Measurements from ENCODE around the gene GNAT1.

Gene GNAT1

GRCh38 chr3:50190936-50191660 lies at the start of gene GNAT1:
GNAT1 (plus strand) TSS chr3:50191610; CDS start chr3:50191726, 116 bp downstream.
- DNase-seq (ENCODE audit: low read depth in 3 of 3, low spot score in 1 of 3) = no peak

DNA sequence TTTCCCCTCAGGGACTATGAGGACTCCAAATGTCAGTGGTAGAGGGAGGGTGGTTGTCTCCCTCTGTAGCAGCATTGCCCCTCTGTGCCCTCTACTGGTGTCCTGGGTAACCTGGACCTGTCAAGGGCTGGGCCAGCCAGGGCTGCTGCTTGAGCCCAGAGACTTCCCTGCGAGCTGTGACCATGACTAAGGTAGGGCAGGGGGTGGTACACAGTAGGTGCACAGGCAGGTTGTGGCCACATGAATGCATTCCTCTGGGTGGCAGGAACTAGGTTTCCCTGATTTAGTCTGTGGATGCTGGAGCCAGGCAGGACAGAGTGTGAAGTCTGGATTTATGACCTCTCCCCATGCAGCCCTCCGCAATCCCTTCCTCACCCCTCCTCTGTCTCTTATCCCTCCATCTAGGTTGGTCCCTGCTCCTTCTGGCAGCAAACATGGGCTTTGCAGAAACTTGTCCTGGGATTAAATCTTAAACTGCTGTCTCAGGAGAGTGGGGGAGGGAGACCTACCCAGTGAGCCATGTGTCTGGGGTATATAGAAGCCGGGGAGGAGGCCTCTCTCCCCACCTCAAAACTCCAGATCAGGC lies 45.0 kb upstream of the GNAT1 start:
- no peak for DNase-seq (ENCODE audit: low read depth in 3 of 3, low spot score in 1 of 3)

DNA sequence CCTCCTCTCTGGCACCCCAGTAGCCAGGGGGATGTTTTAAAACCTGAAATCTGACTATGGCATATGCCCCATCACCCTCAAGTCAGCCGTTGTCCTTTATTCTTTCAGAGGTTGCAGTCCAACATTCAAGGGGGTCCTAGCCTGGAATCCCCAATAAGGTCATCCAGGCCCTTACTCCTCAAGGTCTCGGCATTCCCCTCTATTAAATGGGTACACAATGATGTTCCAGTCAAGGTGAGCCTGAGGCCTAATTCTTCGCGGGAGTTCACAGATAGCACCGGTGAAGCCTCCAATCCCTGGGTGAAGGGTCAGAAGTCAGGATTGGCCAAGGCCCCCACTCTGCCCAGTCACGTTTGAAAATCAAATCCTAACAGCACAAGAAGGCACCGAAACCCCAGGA lies 44.4 kb upstream of the GNAT1 start:
- DNase-seq (ENCODE audit: low read depth in 3 of 3, low spot score in 1 of 3) = no peak

GRCh38 chr3:50147447-50147846 lies 44.0 kb upstream of the GNAT1 start:
- no peak for DNase-seq (ENCODE audit: low read depth in 3 of 3, low spot score in 1 of 3)

GRCh38 chr3:50147861-50148260 lies 43.5 kb upstream of the GNAT1 start:
- DNase-seq (ENCODE audit: low read depth in 3 of 3, low spot score in 1 of 3) = no peak

DNA sequence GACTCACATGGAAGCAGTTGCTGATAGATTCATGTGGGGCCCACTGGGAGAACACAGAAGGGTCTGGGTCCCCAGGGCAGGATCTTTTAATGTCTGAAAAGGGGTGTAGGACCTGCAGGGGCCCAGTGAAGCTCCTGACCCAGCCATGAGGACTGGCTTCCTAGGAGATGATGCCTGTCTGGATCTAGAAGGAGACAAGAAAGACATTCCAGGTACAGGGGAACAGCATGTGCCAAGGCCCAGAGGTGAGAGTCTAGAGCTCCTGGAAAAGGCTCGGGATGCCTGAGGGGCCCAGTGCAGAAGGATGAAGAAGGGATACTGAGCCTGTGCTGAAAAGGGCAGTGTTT lies 41.0 kb upstream of the GNAT1 start:
- DNase-seq (ENCODE audit: low read depth in 3 of 3, low spot score in 1 of 3) = no peak

DNA sequence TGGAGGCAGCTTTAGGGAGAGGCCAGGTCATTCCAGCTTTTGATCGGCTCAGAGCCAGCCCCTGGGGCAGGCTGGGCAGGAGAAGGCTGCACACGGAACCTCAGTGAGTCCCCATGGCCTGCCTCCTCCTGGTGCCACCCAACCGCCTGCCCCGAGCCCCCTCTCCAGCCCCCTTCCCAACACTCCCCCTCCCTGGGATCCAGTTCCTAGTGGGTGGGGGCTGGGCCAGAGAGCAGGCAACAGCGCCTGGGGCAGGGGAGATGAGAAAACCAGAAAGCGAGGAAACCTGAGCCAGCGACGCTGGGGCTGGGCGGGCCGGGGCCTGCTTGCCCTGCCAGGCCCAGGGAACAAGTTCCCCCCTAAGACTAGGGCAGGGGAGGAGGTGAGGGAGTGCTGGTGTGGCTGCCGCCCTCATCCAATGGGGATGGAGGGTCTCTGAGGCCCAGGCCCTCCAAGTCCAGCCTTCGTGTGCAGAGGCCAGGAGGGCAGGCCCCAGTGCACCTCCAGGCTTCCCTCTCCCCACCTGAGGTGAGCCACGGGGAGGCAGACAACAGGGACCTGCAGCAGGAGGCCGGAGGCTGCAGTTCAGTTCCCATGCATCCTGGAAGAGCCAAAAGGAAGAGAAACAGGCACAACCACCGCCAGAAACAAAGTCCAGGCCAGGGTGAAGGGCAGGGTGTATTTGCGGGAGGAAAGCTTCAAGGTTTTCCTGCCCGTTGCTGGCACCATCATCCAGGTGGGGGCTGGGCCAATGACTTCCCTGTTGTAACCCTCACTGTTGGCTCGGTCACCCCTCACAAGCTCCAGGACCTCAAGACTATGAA lies 40.3 kb upstream of the GNAT1 start:
- DNase-seq (ENCODE audit: low read depth in 3 of 3, low spot score in 1 of 3) = no peak

DNA sequence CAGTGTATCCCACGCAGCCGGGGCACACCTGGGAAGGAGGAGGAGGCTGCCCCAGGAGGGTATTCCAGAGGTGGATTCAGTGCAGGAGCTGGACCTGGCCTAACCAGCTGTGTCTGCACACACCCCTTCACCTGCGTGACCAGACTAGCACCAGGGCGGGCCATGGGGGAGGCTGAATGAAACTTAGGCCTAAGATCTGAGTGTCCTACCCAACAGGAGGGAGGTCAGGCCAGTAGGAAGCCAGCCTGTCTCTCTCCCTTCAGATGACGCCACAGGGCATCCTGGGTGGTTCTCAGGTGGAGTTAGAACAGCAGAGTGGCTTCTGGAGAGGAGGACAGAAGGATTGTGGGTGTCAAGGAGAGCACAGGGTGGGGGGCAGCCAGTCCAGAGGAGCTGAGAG lies 39.7 kb upstream of the GNAT1 start:
- no peak for DNase-seq (ENCODE audit: low read depth in 3 of 3, low spot score in 1 of 3)

- DNase-seq (ENCODE audit: low read depth in 3 of 3, low spot score in 1 of 3) = no peak
Measured at GRCh38 chr3:50153782-50154475, 37.5 kb upstream of the GNAT1 start.

- no peak for DNase-seq (ENCODE audit: low read depth in 3 of 3, low spot score in 1 of 3)
Measured at GRCh38 chr3:50154476-50154839, 37.0 kb upstream of the GNAT1 start.

GRCh38 chr3:50154840-50155490 lies 36.4 kb upstream of the GNAT1 start, which contains the start of gene SEMA3F:
SEMA3F (plus strand) TSS chr3:50155324; CDS start chr3:50159623, 4,299 bp downstream.
- peak; percentile 7 to 47 (median 42) for DNase-seq (ENCODE audit: low read depth in 3 of 3, low spot score in 1 of 3)

- no peak for DNase-seq (ENCODE audit: low read depth in 3 of 3, low spot score in 1 of 3)
Measured at GRCh38 chr3:50155491-50155878, 35.9 kb upstream of the GNAT1 start.

GRCh38 chr3:50155891-50156290 lies 35.5 kb upstream of the GNAT1 start:
- no peak for DNase-seq (ENCODE audit: low read depth in 3 of 3, low spot score in 1 of 3)

DNA sequence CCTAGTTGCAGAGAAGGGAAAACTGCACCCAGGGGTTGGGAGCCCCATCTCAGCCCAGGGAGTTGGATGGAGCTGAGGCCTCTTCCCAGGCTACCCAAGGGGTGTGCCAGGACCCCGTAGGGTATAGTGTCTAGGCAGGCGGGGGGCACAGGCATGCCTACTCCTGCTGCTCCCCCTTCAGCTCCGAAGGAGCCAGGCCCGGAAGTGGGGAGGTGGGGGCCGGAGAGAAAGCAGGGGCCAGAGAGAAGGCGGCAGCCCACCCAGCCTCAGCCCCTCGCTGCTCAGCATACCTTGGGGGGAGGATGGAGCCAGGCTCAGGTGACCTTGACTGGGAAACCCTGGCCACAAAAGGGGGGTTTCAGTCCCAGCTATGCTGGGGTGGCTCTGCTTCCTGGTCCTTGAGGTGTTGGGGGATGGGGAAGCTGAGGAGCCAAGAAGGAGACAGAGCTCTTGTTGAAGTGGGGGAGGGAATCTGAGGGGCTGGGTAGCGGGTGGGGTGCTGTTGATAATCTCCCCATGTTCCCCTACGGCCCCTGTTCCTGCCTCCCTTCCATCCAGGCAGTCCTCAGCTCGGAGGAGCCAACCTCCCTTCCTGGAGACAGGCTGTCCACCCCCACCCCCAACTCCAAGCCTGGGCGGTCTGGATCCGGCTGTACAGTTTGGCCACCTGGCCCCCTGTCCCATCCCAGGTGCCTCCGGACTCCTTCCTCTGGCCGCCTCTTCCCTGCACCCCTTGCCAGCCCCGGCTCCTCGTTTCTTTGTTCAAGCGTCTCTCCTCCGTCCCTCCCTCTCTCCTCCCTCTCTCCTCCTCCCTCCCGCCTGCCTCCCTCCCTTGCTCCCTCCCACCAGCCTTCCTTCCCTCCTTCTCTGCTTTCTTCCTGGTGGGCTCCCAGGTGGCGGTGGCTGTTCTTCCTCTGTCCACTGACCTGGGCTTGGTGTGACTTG lies 34.6 kb upstream of the GNAT1 start:
- DNase-seq (ENCODE audit: low read depth in 3 of 3, low spot score in 1 of 3) = no peak

DNA sequence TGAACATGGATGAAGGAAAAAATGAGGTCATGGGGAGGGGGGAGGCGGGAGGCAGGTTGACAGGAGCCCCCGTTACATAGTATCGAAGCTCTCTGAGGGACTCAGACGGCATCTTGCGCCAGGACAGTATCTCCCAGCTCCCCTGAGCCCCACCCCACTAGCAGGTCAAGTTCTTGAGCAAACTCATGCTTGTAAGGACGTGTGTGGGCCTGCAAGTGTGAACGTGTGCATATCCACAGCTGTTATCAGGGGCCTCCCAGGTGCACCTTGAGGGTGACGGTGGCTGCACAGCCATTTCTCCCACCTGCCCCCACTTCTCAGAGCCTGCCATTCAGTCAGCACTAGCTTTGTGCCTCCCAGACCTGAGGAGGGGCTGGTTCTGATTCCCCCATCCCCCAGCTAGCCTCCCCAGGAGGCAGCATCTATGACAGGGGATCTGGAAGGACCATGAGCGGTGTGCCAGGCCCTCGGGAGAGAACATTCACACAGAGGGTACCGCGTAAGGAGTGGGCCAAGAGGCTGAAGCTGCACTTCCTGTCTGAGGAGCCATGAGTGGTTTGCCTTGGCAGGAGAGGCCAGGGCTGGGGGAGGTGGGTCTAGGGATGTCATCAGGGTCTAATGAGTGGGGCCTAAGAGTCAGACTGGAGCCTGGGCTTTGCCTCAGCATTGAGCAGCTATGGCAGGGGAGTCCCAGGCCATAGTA lies 33.4 kb upstream of the GNAT1 start:
- DNase-seq (ENCODE audit: low read depth in 3 of 3, low spot score in 1 of 3) = no peak

DNA sequence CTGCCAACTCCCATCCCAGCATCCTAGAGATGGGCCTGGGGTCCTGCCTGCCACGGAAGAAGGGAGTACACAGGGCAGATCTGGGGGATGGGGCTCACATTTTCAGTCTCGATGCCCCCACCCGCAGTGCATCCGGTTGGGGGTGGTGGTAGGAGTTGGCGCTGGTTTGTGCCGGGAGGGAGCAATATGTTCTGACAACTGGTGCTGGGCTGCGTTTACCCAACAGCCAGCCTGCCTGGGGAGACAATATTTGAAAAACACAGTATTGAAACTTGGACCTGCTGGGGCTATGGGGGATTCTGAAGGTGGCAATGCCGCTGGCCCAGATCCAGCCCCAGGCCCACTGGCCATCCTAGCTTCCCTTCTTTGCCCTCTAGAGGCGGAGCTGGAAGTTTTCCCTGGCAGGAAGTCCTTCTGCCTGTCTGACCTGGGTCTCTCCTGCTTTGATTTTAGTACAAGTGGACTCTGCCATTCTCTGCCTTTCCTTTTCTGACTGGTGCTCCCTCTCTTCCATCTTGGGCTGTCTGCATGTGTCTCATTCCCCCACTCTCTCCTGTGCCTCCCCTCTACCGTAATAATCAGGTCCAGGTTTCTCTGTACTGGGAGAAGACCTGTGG lies 32.8 kb upstream of the GNAT1 start:
- no peak for DNase-seq (ENCODE audit: low read depth in 3 of 3, low spot score in 1 of 3)

DNA sequence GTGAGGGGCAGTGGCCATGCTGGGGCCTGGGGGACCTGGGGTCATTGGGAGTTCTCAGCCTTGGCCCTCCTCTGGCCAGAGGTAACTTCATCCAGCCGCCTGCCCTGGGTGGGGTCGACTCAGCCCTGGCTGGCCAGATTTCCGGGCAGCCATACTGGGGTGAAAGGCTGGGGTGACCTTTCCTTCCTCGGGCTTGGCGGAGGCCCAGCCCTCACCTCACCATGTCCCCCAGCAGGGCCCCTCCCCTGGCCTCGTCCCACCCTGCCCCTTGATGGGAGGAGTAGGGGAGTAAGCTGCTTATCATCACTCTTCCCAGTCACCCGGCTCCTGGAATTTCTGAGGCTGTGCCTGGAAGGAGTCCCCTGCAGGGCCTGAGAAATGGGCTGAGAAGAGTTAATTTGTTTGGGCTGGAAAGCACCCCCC lies 30.8 kb upstream of the GNAT1 start:
- no peak for DNase-seq (ENCODE audit: low read depth in 3 of 3, low spot score in 1 of 3)

GRCh38 chr3:50161320-50161719 lies 30.1 kb upstream of the GNAT1 start:
- DNase-seq (ENCODE audit: low read depth in 3 of 3, low spot score in 1 of 3) = no peak
